SHP77 treated with DMSO at 0.1 percent for 48 hours (cell line): Measurements from ENCODE around the gene TLNRD1.

Experiments
- DNase-seq: peaks from one replicate; lab custom pipeline; 2025; lab: John Stamatoyannopoulos, UW

Gene TLNRD1

DNA sequence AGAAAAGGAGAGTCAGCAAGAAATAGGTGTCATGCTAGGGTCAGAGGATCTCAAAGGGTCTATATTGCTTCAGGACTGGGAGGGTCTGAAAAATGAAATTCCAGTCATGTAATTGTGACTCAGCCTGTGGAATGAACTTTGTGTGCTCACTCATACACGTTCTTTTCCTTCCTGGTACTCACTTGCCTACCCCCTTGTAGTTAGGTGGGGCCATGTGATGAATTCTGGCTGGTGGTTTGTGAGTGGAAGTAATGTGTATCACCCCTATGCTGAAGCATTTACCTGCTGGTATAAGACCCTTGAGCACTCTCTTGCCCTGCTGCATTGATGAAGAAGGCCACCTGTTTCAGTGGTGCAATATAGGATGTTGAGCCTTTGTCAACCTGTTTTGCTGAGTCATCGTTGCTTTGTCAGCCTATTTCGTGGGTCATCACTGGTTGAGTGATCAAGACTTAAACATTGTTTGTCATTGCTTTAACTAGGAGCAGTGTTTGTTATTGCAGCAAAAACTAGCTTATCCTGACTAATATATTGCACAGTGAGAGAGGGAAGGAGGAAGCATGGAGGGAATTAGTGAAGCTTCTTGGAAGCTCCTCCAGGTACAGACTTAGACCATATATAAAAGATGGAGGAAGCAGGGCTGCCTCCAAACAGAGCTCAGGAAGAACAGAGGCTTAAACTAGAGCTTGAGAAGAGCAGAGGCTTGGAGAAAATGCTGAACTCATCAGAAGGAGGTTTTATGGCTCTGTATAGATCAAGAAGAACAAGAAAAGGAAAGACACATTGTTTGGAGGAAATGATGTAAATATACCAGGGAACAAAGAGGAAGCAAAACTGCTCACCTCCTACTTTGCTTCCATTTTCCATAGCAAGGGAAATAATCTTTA is 28.9 kb downstream of the TLNRD1 start:
- no peak for DNase-seq

DNA sequence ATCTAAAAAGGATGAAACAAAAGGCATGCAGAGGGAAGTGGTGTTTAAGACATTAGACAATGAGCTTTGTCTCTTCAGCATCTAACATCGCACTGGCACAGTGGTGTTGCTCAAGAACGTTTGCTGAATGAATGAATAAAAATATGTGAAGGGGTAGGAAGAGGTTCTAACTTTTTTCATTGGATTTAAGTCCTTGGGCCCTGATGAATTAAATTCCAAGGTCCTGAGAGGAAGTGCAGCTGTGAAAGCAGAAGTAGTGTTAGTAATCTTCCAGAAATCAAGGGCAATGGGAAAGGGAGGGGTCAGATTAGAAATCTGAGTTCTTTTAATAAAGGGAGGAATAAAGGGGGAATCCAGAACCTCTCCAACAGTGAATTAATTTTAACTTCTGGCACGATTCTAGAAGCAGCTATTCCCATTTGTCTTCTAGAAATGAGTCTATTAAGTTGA is 29.6 kb downstream of the TLNRD1 start:
- DNase-seq, result no peak

DNA sequence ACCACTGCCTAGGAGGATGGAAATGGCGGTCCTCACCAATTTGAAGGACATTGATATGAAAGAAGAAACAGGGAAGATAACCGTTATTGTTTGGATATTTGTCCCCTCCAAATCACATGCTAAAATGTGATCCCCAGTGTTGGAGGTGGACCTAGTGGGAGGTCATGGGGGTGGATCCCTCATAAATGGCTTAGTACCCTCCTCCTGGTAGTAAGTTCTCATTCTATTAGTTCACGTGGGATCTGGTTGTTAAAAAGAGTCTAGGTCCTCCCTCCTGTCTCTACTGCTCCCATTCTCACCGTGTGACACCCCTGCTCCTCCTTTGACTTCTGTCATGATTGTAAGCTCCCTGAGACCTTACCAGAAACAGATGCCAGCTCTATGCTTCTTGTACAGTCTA is 30.5 kb downstream of the TLNRD1 start:
- DNase-seq, result no peak

DNA sequence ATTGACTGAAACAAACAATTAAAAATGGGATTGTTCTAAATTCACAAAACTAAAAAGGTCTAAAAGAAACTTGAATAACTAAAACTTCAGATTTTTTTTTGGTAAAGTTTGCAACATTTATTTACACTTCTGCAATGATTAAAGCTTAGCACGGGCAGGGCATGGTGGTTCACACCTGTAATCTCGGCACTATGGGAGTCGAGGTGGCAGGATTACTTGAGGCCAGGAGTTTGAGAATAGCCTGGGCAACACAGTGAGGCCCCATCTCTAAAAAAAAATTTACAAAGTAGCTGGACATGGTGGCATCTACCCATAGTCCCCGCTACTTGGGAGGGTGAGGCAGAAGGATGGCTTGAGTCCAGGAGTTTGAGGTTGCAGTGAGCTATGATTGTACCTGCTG is 31.6 kb downstream of the TLNRD1 start:
- DNase-seq, result no peak

DNA sequence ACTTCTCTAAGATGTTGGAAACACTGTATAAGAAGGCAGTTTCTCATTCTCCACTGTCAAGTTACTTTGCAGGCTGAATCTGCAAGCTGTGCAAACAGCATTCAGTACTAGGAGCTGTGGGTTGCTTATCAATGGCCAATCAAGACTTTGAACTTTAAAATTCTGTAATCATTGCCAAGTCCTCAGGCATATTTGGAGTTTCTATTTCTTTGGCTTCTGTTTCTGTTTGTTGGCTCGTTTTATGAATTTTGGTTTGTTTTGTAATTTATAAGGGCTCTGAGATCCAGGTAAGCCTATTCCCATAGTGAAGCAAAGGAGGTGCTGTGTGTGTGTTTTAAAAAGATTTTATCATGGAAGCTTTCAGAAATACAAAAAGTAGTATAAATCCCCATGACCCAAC is 32.1 kb downstream of the TLNRD1 start:
- no peak for DNase-seq

DNA sequence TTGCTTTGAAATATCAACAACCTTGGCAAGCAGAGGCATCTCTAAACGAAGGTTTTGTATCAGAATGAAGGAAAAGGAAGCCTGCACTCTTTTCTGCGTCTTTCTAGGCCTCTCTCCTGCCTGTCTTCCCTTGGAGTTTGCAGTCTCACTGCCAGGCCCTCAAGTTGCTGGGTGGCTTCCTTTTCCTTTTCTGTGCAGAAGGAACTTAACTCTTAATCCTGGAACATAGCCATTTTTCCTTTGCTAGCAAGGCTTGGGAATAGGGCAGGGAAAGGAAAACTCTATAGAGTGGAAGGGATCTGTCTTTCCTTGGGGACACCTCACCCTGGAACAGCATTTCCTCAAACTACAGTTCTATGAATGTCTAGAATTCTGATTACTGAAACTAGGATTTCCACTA is 32.8 kb downstream of the TLNRD1 start:
- DNase-seq, result no peak

DNA sequence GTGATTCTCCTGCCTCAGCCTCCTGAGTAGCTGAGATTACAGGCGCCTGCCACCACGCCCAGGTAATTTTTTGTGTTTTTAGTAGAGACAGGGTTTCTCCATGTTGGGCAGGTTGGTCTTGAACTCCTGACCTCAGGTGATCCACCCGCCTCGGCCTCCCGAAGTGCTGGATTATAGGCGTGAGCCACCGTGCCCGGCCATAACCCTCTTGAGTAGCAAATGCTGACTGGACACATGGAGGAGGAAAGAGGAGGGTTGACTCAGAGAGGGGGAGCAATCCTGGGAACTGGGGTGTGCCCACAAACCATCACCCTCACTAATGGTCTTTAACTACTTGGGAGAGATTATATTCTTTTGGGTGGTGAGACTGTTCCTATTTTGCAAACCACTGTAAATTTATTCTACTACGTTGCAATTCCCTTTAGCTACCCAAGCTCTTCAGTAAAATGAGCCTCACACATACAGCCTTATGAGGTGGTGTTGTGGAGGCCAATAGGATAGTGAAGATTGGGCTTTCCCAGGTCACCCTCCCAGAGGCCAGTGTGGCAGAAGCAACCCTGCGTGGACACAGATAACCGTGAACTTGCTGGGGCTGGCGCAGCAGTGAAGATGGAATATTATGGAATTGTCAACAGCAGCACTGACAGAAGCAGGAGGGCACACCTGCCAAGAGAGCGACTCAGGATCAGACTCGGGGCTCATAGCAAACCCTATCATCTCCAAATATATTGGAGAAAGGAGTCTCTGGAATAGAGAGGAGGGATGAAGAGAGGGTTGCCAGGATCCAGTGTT is 37.4 kb downstream of the TLNRD1 start:
- DNase-seq, result no peak

DNA sequence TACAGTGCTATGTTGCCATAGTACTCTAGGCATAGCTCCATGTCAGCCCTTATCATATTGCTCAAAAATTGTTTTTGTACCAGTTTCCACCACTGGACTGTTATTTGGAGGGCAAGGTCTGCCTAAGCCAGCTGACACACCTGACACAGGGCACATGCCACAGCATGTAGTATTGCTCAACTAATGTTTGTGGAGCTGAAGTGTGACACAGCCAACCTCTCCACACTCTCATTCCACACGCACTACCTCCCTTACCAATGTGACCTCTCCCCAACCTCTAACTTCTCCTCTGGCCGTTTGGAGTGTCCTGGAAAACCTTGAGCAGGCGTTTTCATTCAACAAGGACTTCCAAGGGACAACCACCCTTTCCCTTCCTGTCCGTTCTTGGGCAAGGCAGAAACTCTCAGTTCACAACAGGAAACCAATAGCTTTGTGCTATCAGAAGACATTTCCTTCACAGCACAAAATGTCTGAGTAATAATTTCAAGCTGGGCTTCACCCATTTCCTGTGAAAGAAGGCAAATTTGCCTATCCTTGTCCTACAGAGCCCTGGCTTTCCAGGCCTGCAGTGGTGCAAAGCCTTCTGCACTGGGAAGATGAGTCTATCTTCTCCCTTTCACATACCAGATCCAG is 38.4 kb downstream of the TLNRD1 start:
- DNase-seq, result no peak

DNA sequence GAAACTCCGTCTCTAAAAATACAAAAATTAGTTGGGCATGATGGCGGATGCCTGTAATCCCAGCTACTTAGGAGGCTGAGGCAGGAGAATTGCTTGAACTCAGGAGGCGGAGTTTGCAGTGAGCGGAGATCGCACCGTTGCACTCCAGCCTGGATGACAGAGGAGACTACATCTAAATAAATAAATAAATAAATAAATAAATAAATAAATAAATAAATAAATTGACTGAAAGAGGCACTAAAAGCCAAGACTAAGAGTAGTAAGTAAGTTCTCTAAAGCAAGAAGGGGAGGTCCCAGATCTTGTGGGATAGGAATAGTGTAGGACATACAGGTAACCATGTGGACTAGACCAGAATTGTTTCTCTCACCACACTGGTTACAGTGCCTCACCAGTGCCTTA is 40.0 kb downstream of the TLNRD1 start:
- DNase-seq, result no peak

DNA sequence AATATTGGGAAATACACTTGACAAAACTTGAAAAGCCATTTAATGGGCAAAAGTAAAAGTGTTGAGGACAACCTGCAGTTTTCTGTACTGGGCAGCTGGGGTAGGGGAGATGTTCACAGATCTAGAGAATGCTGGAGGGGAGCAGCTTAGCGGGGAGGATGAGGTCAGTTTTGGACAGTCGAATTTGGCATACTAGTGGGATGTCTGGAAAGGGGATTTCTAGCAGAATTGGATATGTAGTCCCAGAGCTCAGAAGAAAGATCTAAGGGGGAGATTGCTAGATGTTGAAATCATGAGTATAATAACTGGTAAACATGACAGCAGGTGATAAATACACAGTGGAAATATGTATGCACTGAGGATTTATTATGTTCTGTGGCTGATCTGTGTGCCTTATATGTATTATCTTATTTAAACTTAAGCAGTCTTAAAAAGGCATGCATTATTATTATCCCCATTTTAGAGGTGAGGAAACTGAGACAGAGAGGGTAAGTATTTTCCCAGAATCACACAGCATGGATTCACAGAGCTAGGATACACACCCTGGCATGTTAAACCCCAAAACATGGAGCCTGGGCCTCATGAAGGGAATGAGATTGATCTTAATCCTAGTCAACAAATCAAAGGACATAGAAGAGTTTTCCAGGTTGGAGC is 42.7 kb downstream of the TLNRD1 start:
- DNase-seq, result no peak

DNA sequence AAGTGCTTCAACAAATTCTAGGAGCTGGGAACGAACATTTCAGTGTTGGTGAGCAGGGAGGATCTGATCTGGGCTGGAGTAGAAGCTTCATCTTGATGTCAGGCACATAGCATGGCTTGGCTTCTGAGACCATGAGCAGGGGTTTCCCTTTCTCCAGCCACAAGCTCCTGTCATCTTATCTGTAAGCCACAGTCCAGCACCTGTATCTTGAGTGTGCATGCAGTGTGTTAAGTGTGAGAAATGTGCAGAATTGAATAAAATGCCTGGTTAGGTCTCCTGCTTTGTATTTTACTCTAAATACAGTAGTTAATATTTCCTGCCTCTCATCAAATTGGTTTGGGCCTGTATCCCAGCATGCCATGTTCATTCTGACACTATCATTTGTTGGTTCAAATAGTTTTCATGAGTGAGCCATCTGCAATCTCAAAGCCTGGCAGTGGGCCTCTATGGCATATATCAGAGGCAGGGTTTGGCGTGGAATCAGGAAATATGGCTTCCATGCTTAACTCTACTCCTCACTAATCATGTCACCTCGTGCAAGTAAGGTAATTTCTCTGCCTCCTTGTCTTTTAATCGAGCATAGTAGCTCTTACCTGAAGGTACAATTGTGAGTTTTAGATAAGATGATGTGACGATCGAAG is 43.3 kb downstream of the TLNRD1 start:
- DNase-seq, result no peak

DNA sequence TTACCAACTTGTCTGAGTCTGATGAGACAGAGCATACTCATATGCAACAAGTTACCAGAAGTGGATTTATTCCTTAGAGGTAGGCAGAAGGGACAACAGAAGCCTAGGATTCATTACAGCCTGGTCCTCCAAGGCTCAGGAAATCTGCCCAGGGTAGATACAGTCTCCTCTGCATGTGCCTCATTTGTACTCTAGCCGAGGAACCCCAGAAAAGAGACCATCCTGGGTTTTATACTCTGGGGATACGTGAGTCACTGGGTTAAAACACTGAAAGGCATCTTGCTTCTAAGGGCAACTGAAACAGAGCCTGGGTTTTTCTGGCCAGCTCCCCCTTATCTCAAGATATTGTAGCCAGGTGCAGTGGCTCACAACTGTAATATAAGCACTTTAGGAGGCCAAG is 45.6 kb downstream of the TLNRD1 start:
- DNase-seq, result no peak

DNA sequence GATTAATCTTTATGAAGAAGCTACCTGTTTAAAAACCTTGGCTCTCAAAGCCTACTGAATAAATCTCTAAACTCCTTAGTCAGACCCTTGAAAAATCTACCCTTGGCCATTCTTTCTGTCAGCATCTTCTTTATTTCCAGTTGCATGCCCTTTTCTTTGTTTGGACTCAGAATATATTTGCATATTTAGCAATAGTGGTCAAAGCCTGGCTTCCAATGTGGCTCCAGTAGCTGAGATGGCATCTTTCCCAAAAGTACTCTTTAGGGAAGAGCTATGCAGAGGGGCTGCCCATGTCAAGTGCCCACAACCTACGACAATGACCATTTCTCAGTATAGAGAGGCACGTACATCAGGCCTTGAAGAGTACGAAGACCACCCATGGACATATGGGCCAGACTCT is 47.2 kb downstream of the TLNRD1 start:
- no peak for DNase-seq

DNA sequence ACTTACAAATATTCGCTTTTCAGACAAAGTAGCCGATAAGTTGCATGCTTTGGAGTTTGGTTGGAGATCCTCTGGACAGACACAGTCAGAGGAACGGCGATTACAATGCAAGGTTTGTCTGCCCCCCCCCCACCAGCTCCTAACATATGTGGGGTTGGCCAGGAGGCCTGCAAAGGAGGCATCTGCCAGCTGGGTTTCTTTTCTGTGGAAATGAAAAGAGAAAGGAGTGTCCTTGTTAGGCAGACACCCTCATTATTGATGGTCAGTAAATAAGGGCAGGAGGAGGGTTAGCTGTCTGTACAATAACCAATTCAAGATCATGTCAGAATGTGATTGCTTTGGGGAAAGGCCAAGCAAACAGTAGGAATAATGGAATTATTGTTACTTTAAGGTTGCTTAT is 49.1 kb downstream of the TLNRD1 start:
- DNase-seq, result no peak

DNA sequence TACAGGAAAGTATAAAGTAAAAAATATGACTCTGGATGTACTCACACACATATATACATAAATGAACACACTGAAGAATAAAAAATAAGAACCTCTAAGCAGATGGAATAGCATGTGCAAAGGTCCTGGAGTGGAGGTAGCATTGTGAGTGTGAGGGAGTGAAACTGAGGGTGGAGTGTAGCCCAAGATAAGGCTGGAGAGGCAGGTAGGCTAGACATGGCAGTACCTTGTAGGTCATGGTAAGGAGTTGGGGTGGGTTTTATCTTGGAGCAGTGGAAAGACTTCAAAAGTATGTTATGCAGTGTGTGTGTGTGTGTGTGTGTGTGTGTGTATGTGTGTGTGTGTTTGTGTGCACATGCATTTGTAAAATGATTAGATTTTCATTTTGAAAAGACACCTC is 49.5 kb downstream of the TLNRD1 start:
- DNase-seq, result no peak

DNA sequence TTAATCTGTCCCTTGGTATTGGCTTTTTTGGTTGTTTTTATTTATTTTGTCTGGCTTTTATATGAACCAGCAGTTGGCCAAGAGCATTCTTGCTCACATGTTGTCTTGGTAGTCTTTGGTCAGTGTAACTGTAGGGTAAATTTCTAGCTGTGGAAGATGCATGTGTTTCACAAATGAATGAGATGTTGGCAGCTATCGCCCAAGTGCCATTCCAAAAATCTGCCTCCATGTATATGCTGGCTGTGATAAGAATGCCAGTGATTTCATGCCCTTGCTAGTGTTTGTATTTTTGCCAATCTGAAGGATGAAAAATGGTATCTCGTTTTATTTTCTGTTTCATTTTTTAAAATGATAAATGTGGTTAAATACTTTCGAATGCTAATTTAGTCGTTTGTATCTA is 50.1 kb downstream of the TLNRD1 start:
- DNase-seq, result no peak

DNA sequence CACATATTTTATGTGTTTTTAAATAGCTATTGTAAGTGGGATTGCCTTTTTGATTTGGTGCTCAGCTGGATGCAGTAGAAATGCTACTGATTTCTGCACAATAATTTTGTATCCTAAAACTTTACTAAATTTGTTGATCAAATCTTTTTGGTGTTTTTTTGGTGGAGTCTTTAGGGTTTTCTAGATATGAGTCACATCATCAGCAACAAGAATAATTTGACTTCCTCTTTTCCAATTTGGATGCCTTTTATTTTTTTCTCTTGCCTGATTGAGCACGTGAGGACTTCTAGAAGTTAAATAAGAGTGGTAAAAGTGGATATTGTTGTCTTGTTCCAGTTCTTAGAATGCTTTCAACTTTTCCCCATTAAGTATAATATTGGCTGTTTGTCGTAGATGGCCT is 51.3 kb downstream of the TLNRD1 start:
- no peak for DNase-seq

DNA sequence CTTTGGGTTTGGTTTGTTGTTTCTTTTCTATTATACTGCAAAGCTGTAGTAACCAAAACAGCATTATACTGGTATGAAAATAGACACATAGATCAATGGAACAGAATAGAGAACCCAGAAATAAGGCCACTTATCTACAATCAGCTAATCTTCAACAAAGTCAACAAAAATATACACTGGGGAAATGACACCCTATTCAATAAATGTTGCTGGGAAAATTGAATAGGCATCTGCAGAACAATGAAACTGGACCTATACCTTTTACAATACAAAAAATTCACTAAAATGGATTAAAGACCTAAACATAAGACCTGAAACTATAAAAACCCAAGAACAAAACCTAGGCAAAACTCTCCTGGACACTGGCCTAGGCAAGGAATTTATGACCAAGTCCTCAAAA is 52.9 kb downstream of the TLNRD1 start:
- no peak for DNase-seq

DNA sequence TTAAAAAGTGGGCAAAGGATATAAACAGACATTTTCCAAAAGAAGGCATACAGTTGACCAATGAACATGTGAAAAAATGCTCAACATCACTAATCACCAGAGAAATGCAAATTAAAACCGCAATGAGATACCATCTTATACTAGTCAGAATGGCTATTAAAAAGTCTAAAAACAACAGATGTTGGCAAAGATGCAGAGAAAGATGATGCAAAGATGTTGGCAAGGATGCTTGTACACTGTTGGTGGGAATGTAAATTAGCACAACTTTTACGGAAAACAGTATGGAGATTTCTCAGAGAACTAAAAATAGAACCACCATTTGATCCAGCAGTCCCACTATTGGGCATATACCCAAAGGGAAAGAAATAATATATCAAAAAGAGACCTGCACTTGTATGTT is 53.5 kb downstream of the TLNRD1 start:
- no peak for DNase-seq
